Lung (tissue), 12 donors: ENCODE data around the gene CDC42EP1. TPM values are rescaled to one million over a fixed set of nuclear protein-coding genes. Genes with fewer than 3 reads are reported as not detected.

Experiments used
- ATAC-seq: fragments of 200-7000 bp; cut with Tn5 transposase; one replicate; pipeline ENCODE4 v1.9.1; 2020; ENCODE audit warnings: moderate number of reproducible peaks; ENCODE audit not compliant: insufficient read depth, low FRiP score
- DNase-seq, 3 donors: peaks; one replicate each; pipeline ENCODE4 v3.0.0-alpha.2; 2013 to 2017
- H3K27ac ChIP-seq, 2 donors: one replicate each; pipeline ENCODE4 v1.5.1; 2013; ENCODE audit warnings: mild to moderate bottlenecking in 2 of 2, moderate library complexity in 2 of 2, control low read depth in 1 of 2, inconsistent platforms in 1 of 2, low read depth in 1 of 2, low read length in 1 of 2
- H3K27me3 ChIP-seq, 3 donors: one replicate each; pipeline ENCODE4 v1.5.1; 2013; ENCODE audit warnings: low read length in 2 of 3; ENCODE audit not compliant: control insufficient read depth in 3 of 3, insufficient read depth in 3 of 3
- H3K36me3 ChIP-seq, 4 donors: one replicate each; pipeline ENCODE4 v1.5.1; 2013; ENCODE audit warnings: low read length in 4 of 4, mild to moderate bottlenecking in 1 of 4, moderate library complexity in 1 of 4; ENCODE audit not compliant: control insufficient read depth in 4 of 4, insufficient read depth in 4 of 4
- H3K4me1 ChIP-seq, 5 donors: one replicate each; pipeline ENCODE4 v1.5.1; 2013; ENCODE audit warnings: low read length in 5 of 5, mild to moderate bottlenecking in 2 of 5, moderate library complexity in 1 of 5; ENCODE audit not compliant: control insufficient read depth in 5 of 5, insufficient read depth in 5 of 5
- H3K4me3 ChIP-seq: one replicate; pipeline ENCODE4 v1.5.1; 2013; ENCODE audit warnings: mild to moderate bottlenecking, control low read depth, moderate library complexity
- H3K9ac ChIP-seq, 2 donors: one replicate each; pipeline ENCODE4 v1.5.1; 2013; ENCODE audit warnings: low read length in 2 of 2, control low read depth in 1 of 2; ENCODE audit not compliant: insufficient read depth in 1 of 2
- H3K9me3 ChIP-seq, 4 donors: one replicate each; pipeline ENCODE4 v1.5.1; 2013; ENCODE audit warnings: low read length in 3 of 4, mild to moderate bottlenecking in 1 of 4, moderate library complexity in 1 of 4; ENCODE audit not compliant: control insufficient read depth in 4 of 4, insufficient read depth in 3 of 4
- WGBS, 2 donors: extraction: QIAGEN DNeasy Blood & Tissue Kit; methylation state at CpG; one replicate each; pipeline ENCODE4 v1.1.7; 2013; 5-methylcytosine and 5-hydroxymethylcytosine counted together
- polyA plus RNA-seq, 2 donors: library from polyadenylated mRNA; stranded (reverse); fragments of 200-250 nt; gene quantifications; one replicate each; pipeline ENCODE4 v1.2.1, GENCODE V29; 2013
- total RNA-seq, 2 donors: library from RNA; depleted of rRNA in 1 of 2; stranded (reverse); fragments of >200 nt in 1 of 2; gene quantifications; one replicate each; pipeline ENCODE4 v1.2.1, GENCODE V29; 2014 to 2021
- TF ChIP-seq, protein P1 (sequence below): IDR thresholded peaks from 2 replicates; pipeline ENCODE4 v1.5.1; 2012; ENCODE audit warnings: mild to moderate bottlenecking; ENCODE audit errors: control extremely low read depth, extremely low read depth
- donor health status: control.
- donor health status: control.
- donor health status: Bipolar disorder and iron deficiency.
- donor health status: healthy.
- donor health status: DM: yes; HTN: yes; CAD: no.

The CDC42EP1 gene
- total and polyA plus RNA-seq, 4 donors: 23.9 to 77.0 (median 51.9) TPM

- Histone ChIP-seq H3K9ac (peak overlapping the region in 1 of 2 donors; percentile 63), H3K4me1 (peaks cover 0 to 43% (median 31%) of the 10 kb centered on the region in 5 donors), H3K36me3 (no peaks in the 10 kb centered on the region), H3K9me3 (no peaks in the 10 kb centered on the region), H3K4me3 (no peak overlapping the region), H3K27me3 (no peaks in the 10 kb centered on the region), H3K27ac (peak overlapping the region; percentile 34 to 76)
- TF ChIP-seq, protein P1, sequence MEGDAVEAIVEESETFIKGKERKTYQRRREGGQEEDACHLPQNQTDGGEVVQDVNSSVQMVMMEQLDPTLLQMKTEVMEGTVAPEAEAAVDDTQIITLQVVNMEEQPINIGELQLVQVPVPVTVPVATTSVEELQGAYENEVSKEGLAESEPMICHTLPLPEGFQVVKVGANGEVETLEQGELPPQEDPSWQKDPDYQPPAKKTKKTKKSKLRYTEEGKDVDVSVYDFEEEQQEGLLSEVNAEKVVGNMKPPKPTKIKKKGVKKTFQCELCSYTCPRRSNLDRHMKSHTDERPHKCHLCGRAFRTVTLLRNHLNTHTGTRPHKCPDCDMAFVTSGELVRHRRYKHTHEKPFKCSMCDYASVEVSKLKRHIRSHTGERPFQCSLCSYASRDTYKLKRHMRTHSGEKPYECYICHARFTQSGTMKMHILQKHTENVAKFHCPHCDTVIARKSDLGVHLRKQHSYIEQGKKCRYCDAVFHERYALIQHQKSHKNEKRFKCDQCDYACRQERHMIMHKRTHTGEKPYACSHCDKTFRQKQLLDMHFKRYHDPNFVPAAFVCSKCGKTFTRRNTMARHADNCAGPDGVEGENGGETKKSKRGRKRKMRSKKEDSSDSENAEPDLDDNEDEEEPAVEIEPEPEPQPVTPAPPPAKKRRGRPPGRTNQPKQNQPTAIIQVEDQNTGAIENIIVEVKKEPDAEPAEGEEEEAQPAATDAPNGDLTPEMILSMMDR: no peak
- ATAC-seq (no peak), DNase-seq (peak; percentile 92 to 97 (median 94))
- WGBS, 2 donors: 43 to 67% methylated on average over 16 of the region's 16 CpGs
Measured at GRCh38 chr22:37552524-37553163, 7.6 kb upstream of the CDC42EP1 start.

DNA sequence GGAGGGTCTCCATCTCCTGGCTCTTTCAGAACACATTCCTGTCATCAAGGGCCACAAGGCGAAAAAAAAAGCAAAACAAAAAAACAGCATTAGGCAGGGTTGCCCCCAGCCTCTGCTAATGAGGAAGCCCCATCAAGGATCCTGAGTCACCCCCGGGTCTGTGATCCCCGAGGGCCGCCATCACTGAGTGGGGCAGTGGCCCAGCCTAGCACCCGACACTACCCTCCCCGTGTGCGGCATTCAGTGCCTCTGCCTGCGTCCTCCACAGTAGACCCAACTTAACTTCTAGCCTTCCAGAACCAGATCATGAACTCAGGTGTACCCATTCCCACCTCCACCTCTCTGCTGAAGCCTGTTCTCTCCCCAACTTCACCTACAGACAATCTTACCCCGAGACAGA is 6.6 kb upstream of the CDC42EP1 start:
- Histone ChIP-seq H3K9ac (no peak overlapping the region), H3K9me3 (no peaks in the 10 kb centered on the region), H3K4me1 (peaks cover 0 to 43% (median 31%) of the 10 kb centered on the region in 5 donors), H3K27me3 (no peaks in the 10 kb centered on the region), H3K27ac (peak overlapping the region in 1 of 2 donors; percentile 6), H3K36me3 (no peaks in the 10 kb centered on the region), H3K4me3 (no peak overlapping the region)
- 92 to 93% methylated on average over 9 of the region's 9 CpGs for WGBS, 2 donors
- TF ChIP-seq, protein P1: no peak
- DNase-seq (no peak), ATAC-seq (no peak)

DNA sequence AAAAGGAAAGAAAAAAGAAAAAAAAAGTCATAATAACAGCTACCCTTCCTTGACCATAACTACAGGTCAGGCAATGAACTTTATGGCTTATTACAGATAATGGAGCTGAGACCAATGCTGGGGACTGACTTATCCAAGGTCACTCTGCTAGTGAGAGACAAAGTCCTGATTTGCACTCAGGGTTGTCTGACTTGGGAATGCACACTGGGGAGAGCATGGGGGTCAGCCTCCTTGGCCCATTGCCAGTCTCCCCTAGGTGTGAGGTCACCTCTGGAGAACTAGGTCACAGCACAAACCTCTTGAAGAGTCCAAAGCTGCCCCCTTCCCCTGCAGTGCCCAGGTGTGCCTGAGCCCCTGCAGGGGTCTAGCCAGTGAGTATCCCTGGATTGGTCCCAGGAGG is 5.3 kb upstream of the CDC42EP1 start:
- H3K27me3 ChIP-seq: no peaks in the 10 kb centered on the region
- no peaks in the 10 kb centered on the region for H3K9me3 ChIP-seq
- DNase-seq (no peak), ATAC-seq (no peak)
- no peaks in the 10 kb centered on the region for H3K36me3 ChIP-seq
- H3K4me3 ChIP-seq: no peak overlapping the region
- H3K9ac ChIP-seq: no peak overlapping the region
- H3K27ac ChIP-seq: no peak overlapping the region
- TF ChIP-seq, protein P1: no peak
- peaks cover 0 to 42% (median 26%) of the 10 kb centered on the region in 5 donors for H3K4me1 ChIP-seq

DNA sequence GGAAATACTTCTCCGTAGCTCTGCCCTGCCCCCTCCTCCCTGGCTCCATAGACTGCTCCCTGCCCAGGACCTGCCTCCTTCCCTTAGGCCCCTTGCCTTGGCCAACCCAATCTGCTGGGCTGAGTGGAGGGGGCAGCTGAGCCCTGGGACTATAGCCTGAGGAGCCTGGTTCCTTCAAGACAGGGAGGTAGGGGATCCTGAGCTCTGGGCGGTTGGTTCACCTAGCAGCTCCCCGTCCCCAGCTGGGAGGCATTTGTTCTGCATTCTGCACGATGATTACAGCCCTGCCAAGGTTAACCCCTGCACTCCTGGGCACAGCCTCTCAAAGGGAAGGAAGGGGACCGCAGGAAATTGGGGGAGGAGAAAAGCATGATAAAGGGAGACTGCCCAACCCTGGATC is 3.6 kb upstream of the CDC42EP1 start:
- no peaks in the 10 kb centered on the region for H3K36me3 ChIP-seq
- H3K27me3 ChIP-seq: no peaks in the 10 kb centered on the region
- DNase-seq: no peak
- WGBS, 2 donors: 9 to 12% methylated on average over 5 of the region's 5 CpGs
- no peaks in the 10 kb centered on the region for H3K9me3 ChIP-seq
- H3K9ac ChIP-seq: no peak overlapping the region
- TF ChIP-seq, protein P1: no peak
- peak overlapping the region in 1 of 2 donors; percentile 12 for H3K27ac ChIP-seq
- peaks cover 0 to 32% (median 13%) of the 10 kb centered on the region in 5 donors for H3K4me1 ChIP-seq
- no peak overlapping the region for H3K4me3 ChIP-seq
- ATAC-seq: no peak
